HCT116 (cell line): ENCODE results near the gene MKI67.

Experiments
- ATF3 ChIP-seq: IDR thresholded peaks from 2 replicates; pipeline ENCODE4 v1.6.1; 2012
- CEBPB ChIP-seq: IDR thresholded peaks from 2 replicates; pipeline ENCODE4 v1.6.1; 2012; ENCODE audit warnings: low read depth
- EZH2 ChIP-seq: fragments of 200-600 bp; sonication (generic); IDR thresholded peaks from 2 replicates; pipeline ENCODE4 v1.6.1; 2017; ENCODE audit warnings: antibody characterized with exemption, mixed run types
- POLR2A ChIP-seq: IDR thresholded peaks from 2 replicates; pipeline ENCODE4 v1.7.0; 2011; ENCODE audit warnings: borderline replicate concordance; ENCODE audit not compliant: insufficient read depth, insufficient read length; ENCODE audit errors: extremely low read depth
- ZBTB33 ChIP-seq: IDR thresholded peaks from 2 replicates; pipeline ENCODE4 v1.6.1; 2011; ENCODE audit warnings: mild to moderate bottlenecking, low read length, moderate library complexity; ENCODE audit not compliant: insufficient replicate concordance; ENCODE audit errors: extremely low read depth
- TF ChIP-seq, protein P1 (sequence below), 3 experiments: fragments of 200-600 bp in 1 of 3; sonication (generic) in 1 of 3; IDR thresholded peaks in 2 of 3; conservative IDR thresholded peaks in 1 of 3; 2 replicates each; pipeline ENCODE4 v1.5.1; 2012 to 2017; ENCODE audit warnings: low read depth in 2 of 3, low read length in 2 of 3, antibody characterized with exemption in 1 of 3, borderline replicate concordance in 1 of 3, control low read depth in 1 of 3, mild to moderate bottlenecking in 1 of 3, mixed read lengths in 1 of 3, mixed run types in 1 of 3, moderate library complexity in 1 of 3; ENCODE audit not compliant: insufficient read depth in 1 of 3
- TF ChIP-seq, protein P2 (sequence below): IDR thresholded peaks from 2 replicates; pipeline ENCODE4 v1.6.1; 2012

DNA sequence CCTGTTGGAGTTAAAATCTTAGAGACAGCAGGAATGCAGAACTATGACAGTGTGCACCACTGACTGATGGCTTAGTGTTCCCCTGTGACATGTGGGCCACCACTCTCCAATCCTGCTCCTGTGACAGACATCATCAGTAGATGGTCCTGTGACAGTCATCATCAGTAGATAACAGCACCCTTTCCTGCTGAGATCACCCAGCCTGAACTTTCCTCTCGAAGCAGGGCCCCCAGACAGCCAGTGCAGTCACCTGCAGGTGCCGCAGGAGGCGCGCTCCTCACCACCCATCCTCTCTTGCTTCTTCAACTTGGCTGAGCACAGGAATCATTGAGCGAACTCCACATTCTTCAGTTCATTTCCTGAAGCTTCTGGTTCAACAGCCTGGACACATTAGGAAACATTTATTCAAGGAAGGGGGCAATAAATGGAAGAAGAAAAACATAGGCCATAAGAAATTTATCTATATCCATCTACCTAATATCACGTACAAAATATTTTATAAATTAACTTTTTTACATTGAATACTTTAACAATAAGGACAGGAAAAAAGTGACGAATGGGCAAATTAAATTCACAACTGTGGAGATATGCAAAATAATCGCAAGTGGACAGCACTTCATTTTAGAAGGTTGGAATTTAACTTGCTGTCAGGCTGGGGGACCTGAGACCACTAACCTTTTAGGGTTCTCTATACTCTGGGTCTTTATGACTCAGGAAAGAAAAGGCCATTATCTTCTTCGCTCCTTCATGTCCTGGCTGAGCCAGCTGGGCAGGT lies 32.0 kb upstream of the MKI67 start:
- TF ChIP-seq, protein P1, sequence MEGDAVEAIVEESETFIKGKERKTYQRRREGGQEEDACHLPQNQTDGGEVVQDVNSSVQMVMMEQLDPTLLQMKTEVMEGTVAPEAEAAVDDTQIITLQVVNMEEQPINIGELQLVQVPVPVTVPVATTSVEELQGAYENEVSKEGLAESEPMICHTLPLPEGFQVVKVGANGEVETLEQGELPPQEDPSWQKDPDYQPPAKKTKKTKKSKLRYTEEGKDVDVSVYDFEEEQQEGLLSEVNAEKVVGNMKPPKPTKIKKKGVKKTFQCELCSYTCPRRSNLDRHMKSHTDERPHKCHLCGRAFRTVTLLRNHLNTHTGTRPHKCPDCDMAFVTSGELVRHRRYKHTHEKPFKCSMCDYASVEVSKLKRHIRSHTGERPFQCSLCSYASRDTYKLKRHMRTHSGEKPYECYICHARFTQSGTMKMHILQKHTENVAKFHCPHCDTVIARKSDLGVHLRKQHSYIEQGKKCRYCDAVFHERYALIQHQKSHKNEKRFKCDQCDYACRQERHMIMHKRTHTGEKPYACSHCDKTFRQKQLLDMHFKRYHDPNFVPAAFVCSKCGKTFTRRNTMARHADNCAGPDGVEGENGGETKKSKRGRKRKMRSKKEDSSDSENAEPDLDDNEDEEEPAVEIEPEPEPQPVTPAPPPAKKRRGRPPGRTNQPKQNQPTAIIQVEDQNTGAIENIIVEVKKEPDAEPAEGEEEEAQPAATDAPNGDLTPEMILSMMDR (IDR thresholded peaks at IDR 0.05 in 2 of 3, conservative IDR thresholded peaks at IDR 0.05 in 1 of 3; ENCODE audit: borderline replicate concordance in 1 of 3, insufficient read depth in 1 of 3, low read depth in 2 of 3, low read length in 2 of 3) = no peak
- TF ChIP-seq POLR2A = no peak
- TF ChIP-seq CEBPB = no peak
- no peak for TF ChIP-seq EZH2
- no peak for TF ChIP-seq ZBTB33
- TF ChIP-seq ATF3 = no peak
- TF ChIP-seq, protein P2, sequence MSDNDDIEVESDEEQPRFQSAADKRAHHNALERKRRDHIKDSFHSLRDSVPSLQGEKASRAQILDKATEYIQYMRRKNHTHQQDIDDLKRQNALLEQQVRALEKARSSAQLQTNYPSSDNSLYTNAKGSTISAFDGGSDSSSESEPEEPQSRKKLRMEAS = no peak
